ENCODE measurements around the gene DENND5A. TPM values are rescaled to one million over a fixed set of nuclear protein-coding genes. Genes with fewer than 3 reads are reported as not detected.
"Not testable (repeated sequence)": the region's sequence is repeated elsewhere in the genome, so short reads cannot be mapped to it uniquely, and the experiment has no call there.

DENND5A gene
- total RNA-seq, 6 experiments from 2014 or later = 14.4 to 38.7 (median 20.4) TPM

DNA sequence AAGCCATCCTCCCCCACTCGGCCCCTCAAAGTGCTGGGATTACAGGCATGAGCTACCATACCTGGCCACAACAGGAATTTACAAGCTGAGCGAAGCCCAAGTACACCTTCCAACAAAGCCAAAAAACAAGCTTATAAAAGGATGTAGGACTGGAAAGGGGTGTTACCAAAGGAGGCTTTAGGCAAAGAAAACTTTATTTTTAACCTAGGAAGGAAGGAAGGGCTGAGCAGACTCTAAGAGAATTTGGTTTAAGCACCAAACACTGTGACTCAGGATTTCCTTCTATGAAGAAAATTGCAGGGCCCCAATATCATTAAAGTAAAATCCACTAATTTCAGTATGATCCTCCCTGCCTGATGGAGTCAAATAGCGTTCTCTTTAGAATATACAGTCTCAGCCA, 12.1 kb downstream of the DENND5A start:
- DNase-seq (no peak), ATAC-seq (peak in 3 of 4 donors; percentile 18 to 43 (median 34))
- H3K9me3 ChIP-seq = no peaks in the 10 kb centered on the region
- WGBS (ENCODE audit: insufficient coverage, low coverage, low lambda C conversion rate, missing lambda C conversion rate) = 65% methylated on average over 3 of the region's 3 CpGs
- H3K27me3 ChIP-seq = no peaks in the 10 kb centered on the region
- no peak overlapping the region for H3K27ac ChIP-seq
- intact Hi-C loops (cut with DNase I) = no loop called here
- no peaks in the 10 kb centered on the region for H3K36me3 ChIP-seq
- H3K4me1 ChIP-seq = no peaks in the 10 kb centered on the region
- TF ChIP-seq, protein P1, sequence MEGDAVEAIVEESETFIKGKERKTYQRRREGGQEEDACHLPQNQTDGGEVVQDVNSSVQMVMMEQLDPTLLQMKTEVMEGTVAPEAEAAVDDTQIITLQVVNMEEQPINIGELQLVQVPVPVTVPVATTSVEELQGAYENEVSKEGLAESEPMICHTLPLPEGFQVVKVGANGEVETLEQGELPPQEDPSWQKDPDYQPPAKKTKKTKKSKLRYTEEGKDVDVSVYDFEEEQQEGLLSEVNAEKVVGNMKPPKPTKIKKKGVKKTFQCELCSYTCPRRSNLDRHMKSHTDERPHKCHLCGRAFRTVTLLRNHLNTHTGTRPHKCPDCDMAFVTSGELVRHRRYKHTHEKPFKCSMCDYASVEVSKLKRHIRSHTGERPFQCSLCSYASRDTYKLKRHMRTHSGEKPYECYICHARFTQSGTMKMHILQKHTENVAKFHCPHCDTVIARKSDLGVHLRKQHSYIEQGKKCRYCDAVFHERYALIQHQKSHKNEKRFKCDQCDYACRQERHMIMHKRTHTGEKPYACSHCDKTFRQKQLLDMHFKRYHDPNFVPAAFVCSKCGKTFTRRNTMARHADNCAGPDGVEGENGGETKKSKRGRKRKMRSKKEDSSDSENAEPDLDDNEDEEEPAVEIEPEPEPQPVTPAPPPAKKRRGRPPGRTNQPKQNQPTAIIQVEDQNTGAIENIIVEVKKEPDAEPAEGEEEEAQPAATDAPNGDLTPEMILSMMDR (IDR thresholded peaks at IDR 0.05) = no peak
- TF ChIP-seq POLR2A (IDR thresholded peaks at IDR 0.05) = no peak
- no peak overlapping the region for H3K4me3 ChIP-seq

DNA sequence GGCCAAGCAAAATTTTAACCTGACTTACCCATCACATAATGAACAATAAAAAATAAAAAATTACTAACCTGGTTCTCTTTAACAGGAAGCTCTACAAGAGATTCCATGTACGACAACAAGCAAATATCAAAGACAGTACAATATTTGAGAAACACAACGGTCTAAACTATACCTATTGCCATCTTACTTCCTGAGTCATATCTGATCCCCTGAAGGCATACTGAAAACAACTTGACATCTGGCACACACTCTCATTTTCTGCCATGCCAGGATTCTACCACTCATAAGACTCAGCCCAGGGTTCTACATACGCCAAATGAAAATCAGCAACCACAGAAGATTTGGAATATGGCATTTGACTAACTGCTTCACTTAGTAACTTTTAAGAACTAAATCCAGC, 13.8 kb downstream of the DENND5A start:
- Histone ChIP-seq H3K36me3 (no peaks in the 10 kb centered on the region), H3K4me3 (no peak overlapping the region), H3K9me3 (no peaks in the 10 kb centered on the region), H3K4me1 (no peaks in the 10 kb centered on the region), H3K27me3 (no peaks in the 10 kb centered on the region), H3K27ac (no peak overlapping the region)
- intact Hi-C loops (cut with DNase I) = no loop called here
- TF ChIP-seq, protein P1 (IDR thresholded peaks at IDR 0.05) = no peak
- no peak for TF ChIP-seq POLR2A (IDR thresholded peaks at IDR 0.05)
- ATAC-seq = no peak
- 71% methylated on average over 3 of the region's 3 CpGs for WGBS (ENCODE audit: insufficient coverage, low coverage, low lambda C conversion rate, missing lambda C conversion rate)
- DNase-seq = no peak

DNA sequence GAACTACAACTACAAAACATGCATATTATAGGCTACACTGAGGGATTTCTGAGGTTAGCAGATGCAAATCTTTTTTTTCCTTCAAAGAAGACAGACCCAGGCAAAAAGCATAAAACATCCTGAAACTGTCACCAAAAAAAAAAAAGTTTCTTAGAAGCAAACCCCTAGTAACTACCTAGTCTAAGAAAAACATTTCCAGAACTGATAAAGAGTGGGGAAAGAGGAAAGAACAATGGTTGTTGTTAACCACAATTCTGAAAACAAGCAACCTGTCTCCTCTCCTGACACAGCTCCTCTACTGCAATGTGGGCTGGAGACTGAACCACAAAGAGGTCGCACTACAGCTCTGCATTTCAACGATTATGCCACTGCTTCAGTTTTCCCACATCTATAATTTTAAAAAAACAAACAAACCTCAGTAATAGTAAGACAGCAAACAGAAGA, 15.0 kb downstream of the DENND5A start:
- no peak overlapping the region for H3K4me3 ChIP-seq
- no peaks in the 10 kb centered on the region for H3K9me3 ChIP-seq
- ATAC-seq (peak in 2 of 4 donors; percentile 23 to 24), DNase-seq (no peak)
- TF ChIP-seq, protein P1 (IDR thresholded peaks at IDR 0.05) = no peak
- TF ChIP-seq POLR2A (IDR thresholded peaks at IDR 0.05) = no peak
- 34% methylated on average over 2 of the region's 2 CpGs for WGBS (ENCODE audit: insufficient coverage, low coverage, low lambda C conversion rate, missing lambda C conversion rate)
- no peaks in the 10 kb centered on the region for H3K36me3 ChIP-seq
- H3K27me3 ChIP-seq = no peaks in the 10 kb centered on the region
- intact Hi-C loops (cut with DNase I) = no loop called here
- no peaks in the 10 kb centered on the region for H3K4me1 ChIP-seq
- H3K27ac ChIP-seq = no peak overlapping the region

DNA sequence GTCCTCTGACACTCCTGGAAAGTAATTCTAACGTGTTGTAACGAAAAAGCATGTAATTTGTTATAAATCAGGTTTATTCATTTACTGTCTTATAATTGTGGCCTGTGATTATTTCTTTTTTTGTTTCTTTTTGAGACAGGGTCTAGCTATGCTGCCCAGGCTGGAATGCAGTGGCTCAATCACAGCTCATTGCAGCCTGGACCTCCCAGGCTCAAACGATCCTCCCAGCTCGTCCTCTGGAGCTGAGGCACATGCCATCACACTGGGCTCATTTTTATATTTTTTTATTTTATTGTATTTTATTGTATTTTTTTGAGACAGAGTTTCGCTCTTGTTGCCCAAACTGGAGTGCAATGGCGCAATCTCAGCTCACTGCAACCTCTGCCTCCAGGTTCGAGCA, 15.9 kb downstream of the DENND5A start:
- Histone ChIP-seq H3K9me3 (no peaks in the 10 kb centered on the region), H3K4me3 (no peak overlapping the region), H3K4me1 (no peaks in the 10 kb centered on the region), H3K36me3 (no peaks in the 10 kb centered on the region), H3K27ac (no peak overlapping the region), H3K27me3 (no peaks in the 10 kb centered on the region)
- DNase-seq (no peak), ATAC-seq (no peak)
- TF ChIP-seq POLR2A (IDR thresholded peaks at IDR 0.05) = no peak
- TF ChIP-seq, protein P1 (IDR thresholded peaks at IDR 0.05) = no peak
- WGBS (ENCODE audit: insufficient coverage, low coverage, low lambda C conversion rate, missing lambda C conversion rate) = 80% methylated on average over 7 of the region's 7 CpGs
- intact Hi-C loops (cut with DNase I) = no loop called here

DNA sequence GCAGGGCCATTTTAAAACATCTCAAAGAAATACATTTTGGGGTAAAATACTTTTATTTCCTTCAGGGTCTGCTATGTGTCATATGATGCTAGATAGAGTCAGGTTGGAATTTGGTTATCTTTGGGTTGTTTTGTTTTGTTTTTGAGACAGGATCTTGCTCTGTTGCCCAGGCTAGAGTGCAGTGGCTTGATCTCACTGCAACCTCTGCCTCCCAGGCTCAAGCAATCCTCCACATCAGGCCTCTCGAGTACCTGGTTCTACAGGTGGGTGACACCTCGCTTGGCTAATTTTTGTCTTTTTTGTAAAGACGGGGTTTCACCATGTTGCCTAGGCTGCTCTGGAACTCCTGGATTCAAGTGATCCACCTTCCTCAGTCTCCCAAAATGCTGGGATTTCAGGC, 17.3 kb downstream of the DENND5A start:
- TF ChIP-seq POLR2A (IDR thresholded peaks at IDR 0.05) = no peak
- TF ChIP-seq, protein P1 (IDR thresholded peaks at IDR 0.05) = no peak
- no peaks in the 10 kb centered on the region for H3K36me3 ChIP-seq
- no peaks in the 10 kb centered on the region for H3K27me3 ChIP-seq
- WGBS (ENCODE audit: insufficient coverage, low coverage, low lambda C conversion rate, missing lambda C conversion rate) = 94% methylated on average over 2 of the region's 3 CpGs
- DNase-seq (no peak), ATAC-seq (no peak)
- no peak overlapping the region for H3K27ac ChIP-seq
- no peak overlapping the region for H3K4me3 ChIP-seq
- H3K9me3 ChIP-seq = no peaks in the 10 kb centered on the region
- intact Hi-C loops (cut with DNase I) = no loop called here
- H3K4me1 ChIP-seq = no peaks in the 10 kb centered on the region

DNA sequence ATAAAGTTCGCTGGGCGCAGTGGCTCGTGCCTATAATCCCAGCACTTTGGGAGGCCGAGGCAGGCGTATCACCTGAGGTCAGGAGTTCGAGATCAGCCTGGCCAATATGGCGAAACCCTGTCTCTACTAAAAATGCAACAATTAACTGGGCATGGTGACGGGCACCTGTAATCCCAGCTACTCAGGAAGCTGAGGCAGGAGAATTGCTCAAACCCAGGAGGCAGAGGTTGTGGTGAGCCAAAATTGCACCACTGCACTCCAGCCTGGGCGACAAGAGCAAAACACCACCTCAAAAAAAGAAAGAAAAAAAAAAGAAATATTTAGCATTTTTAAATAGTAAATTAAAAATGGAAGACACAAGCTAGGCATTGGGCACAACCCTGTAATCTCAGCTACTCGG, 28.9 kb downstream of the DENND5A start:
- H3K4me1 ChIP-seq = peaks cover 0 to 12% (median 8%) of the 10 kb centered on the region in 4 donors
- H3K4me3 ChIP-seq; intact Hi-C loops (cut with DNase I); H3K27ac ChIP-seq; ATAC-seq; H3K27me3 ChIP-seq; DNase-seq; H3K36me3 ChIP-seq; H3K9me3 ChIP-seq: not testable (repeated sequence)
- 93% methylated on average over 9 of the region's 10 CpGs for WGBS (ENCODE audit: insufficient coverage, low coverage, low lambda C conversion rate, missing lambda C conversion rate)

All from right lobe of liver (tissue), 6 donors.